ENCODE measurements around the gene KIFC3. TPM values are rescaled to one million over a fixed set of nuclear protein-coding genes. Genes with fewer than 3 reads are reported as not detected.

The KIFC3 gene
- total and polyA plus RNA-seq, 11 donors = 46.1 to 105 (median 65.6) TPM

GRCh38 chr16:57760357-57761160 lies 41.7 kb downstream of the KIFC3 start:
- 88 to 89% (median 89%) methylated on average over 23 to 40 of the region's 40 CpGs for WGBS, 4 donors
- ATAC-seq (no peak), DNase-seq (peak in 2 of 5 donors; percentile 25 to 63)
- peaks cover 0 to 81% (median 50%) of the 10 kb centered on the region in 9 donors for H3K36me3 ChIP-seq
- peak overlapping the region in 7 of 12 donors; percentile 30 to 81 (median 72) for H3K27ac ChIP-seq
- TF ChIP-seq POLR2A (IDR thresholded peaks at IDR 0.05) = no peak
- TF ChIP-seq, protein P1, sequence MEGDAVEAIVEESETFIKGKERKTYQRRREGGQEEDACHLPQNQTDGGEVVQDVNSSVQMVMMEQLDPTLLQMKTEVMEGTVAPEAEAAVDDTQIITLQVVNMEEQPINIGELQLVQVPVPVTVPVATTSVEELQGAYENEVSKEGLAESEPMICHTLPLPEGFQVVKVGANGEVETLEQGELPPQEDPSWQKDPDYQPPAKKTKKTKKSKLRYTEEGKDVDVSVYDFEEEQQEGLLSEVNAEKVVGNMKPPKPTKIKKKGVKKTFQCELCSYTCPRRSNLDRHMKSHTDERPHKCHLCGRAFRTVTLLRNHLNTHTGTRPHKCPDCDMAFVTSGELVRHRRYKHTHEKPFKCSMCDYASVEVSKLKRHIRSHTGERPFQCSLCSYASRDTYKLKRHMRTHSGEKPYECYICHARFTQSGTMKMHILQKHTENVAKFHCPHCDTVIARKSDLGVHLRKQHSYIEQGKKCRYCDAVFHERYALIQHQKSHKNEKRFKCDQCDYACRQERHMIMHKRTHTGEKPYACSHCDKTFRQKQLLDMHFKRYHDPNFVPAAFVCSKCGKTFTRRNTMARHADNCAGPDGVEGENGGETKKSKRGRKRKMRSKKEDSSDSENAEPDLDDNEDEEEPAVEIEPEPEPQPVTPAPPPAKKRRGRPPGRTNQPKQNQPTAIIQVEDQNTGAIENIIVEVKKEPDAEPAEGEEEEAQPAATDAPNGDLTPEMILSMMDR (IDR thresholded peaks at IDR 0.05) = no peak
- H3K4me1 ChIP-seq = peaks cover 0 to 32% (median 16%) of the 10 kb centered on the region in 12 donors
- H3K27me3 ChIP-seq = no peaks in the 10 kb centered on the region
- intact Hi-C loops (cut with DNase I) = loop anchor here in 1 of 10 donors (5.0 kb wide), 1 partner anchor 37 kb away; no protein-coding TSS in a partner anchor
- no peak overlapping the region for H3K4me3 ChIP-seq
- no peaks in the 10 kb centered on the region for H3K9me3 ChIP-seq

- peaks cover 0 to 32% (median 16%) of the 10 kb centered on the region in 12 donors for H3K4me1 ChIP-seq
- no peaks in the 10 kb centered on the region for H3K9me3 ChIP-seq
- H3K36me3 ChIP-seq = peaks cover 0 to 82% (median 46%) of the 10 kb centered on the region in 9 donors
- 76 to 84% (median 79%) methylated on average over 19 to 21 of the region's 21 CpGs for WGBS, 4 donors
- intact Hi-C loops (cut with DNase I) = loop anchor here (5.0 to 10.0 kb wide), 7 partner anchors 33 to 245 kb away; partner anchors contain the start of genes USB1 (in 5 of the 10), ZNF319 (in 5 of the 10) and KIFC3 (in 4 of the 10)
- no peak for TF ChIP-seq POLR2A (IDR thresholded peaks at IDR 0.05)
- TF ChIP-seq, protein P1 (IDR thresholded peaks at IDR 0.05) = no peak
- H3K27me3 ChIP-seq = no peaks in the 10 kb centered on the region
- H3K4me3 ChIP-seq = peak overlapping the region in 2 of 12 donors; percentile 7 to 19
- DNase-seq (peak in 2 of 5 donors; percentile 62 to 70), ATAC-seq (peak in 2 of 4 donors; percentile 2 to 31)
- peak overlapping the region in 10 of 12 donors; percentile 39 to 81 (median 73) for H3K27ac ChIP-seq
Observed at GRCh38 chr16:57759541-57760356, 42.5 kb downstream of the KIFC3 start.

GRCh38 chr16:57759131-57759530 lies 43.2 kb downstream of the KIFC3 start:
- TF ChIP-seq POLR2A (IDR thresholded peaks at IDR 0.05) = no peak
- TF ChIP-seq, protein P1 (IDR thresholded peaks at IDR 0.05) = no peak
- intact Hi-C loops (cut with DNase I) = loop anchor here (5.0 to 10.0 kb wide), 7 partner anchors 33 to 246 kb away; partner anchors contain the start of genes USB1 (in 5 of the 10), ZNF319 (in 5 of the 10) and KIFC3 (in 4 of the 10)
- WGBS, 4 donors = 81 to 83% (median 81%) methylated on average over 6 to 7 of the region's 7 CpGs; no CpG with 5 or more reads in 1 of the 4 donors
- ATAC-seq (no peak), DNase-seq (peak in 1 of 5 donors; percentile 57)
- Histone ChIP-seq H3K27me3 (no peaks in the 10 kb centered on the region), H3K27ac (peak overlapping the region; percentile 23 to 81 (median 72)), H3K36me3 (peaks cover 0 to 78% (median 46%) of the 10 kb centered on the region in 9 donors), H3K9me3 (no peaks in the 10 kb centered on the region), H3K4me3 (peak overlapping the region in 2 of 12 donors; percentile 7 to 19), H3K4me1 (peaks cover 0 to 29% (median 14%) of the 10 kb centered on the region in 12 donors)

Measured in heart left ventricle (tissue), 16 donors.